Measurements from ENCODE around the gene SOX2. TPM values are rescaled to one million over a fixed set of nuclear protein-coding genes. Genes with fewer than 3 reads are reported as not detected.

The SOX2 gene
- 0.32 TPM for total RNA-seq
- long read RNA-seq = 0 reads

DNA sequence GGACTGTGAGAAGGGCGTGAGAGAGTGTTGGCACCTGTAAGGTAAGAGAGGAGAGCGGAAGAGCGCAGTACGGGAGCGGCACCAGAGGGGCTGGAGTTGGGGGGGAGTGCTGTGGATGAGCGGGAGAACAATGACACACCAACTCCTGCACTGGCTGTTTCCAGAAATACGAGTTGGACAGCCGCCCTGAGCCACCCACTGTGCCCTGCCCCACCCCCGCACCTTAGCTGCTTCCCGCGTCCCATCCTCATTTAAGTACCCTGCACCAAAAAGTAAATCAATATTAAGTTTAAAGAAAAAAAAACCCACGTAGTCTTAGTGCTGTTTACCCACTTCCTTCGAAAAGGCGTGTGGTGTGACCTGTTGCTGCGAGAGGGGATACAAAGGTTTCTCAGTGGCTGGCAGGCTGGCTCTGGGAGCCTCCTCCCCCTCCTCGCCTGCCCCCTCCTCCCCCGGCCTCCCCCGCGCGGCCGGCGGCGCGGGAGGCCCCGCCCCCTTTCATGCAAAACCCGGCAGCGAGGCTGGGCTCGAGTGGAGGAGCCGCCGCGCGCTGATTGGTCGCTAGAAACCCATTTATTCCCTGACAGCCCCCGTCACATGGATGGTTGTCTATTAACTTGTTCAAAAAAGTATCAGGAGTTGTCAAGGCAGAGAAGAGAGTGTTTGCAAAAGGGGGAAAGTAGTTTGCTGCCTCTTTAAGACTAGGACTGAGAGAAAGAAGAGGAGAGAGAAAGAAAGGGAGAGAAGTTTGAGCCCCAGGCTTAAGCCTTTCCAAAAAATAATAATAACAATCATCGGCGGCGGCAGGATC is at the start of gene SOX2:
SOX2 (plus strand) TSS at position 601 of the 811 bp plus-strand sequence. CDS start 436 bp downstream, outside the sequence.
- intact Hi-C loops (cut with DNase I) = no loop called here

DNA sequence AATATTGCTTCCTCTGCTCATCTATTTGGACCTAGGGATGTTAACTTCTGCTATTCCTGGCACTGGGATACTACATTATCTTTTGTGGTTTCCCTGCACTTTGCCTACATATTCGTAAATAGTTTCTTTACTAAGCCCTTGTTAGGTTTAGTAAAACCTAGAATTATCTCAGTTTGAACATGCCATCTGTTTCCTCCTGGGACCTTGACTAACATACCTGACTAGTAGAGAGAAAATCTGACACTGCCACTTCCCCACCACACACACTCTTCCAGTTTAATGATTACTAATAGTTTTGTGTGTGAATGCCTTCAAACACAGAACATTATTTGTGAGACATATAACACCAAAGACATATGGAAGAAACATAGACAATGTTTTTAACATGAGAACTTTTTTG is 28.2 kb upstream of the SOX2 start:
- intact Hi-C loops (cut with DNase I) = no loop called here
- DNase-seq (no peak), ATAC-seq (ENCODE audit: poor library complexity) (no peak)

More for the DNA sequence above, at the start of gene SOX2:
- DNase-seq (peak; percentile 62), ATAC-seq (ENCODE audit: poor library complexity) (peak; percentile 61)

DNA sequence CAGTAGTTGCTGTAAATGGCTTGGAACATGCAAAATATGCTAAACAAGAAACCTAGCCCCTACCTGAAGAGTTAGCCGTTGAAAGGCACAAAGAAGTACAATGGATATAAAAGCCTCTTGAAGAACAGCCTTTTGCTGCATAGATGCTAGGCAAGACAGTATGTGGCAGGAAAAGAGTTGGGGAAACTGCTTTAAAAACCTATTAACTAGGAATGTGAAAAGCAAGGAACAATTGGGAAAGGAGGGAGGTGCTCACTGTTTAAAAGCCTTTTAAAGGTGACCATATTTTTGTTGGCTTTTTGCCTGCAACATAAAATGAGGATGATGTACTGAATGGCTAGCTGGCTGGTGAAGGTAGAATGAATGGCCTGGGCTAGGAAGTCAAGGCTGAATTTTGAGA is 24.5 kb upstream of the SOX2 start:
- intact Hi-C loops (cut with DNase I) = no loop called here
- DNase-seq = no peak
- no peak for ATAC-seq (ENCODE audit: poor library complexity)

DNA sequence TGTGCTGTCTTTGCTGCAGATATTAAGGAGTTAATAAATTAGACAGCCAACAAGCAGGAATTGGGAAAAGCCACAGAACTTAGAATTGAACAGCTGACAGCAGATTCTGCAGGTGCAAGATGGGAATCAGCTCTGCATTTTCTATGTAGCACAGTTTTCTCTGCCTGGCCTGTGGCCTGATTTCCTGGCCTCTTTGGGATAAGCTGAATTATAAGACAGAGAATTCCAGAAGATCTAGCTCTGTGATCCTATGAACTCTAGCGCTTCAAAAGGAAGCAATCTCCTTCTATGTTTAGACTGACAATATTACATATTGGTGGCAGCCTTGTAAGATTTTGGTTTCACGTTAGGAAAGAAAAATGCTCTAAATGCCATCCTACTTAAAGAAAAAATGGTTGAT is 24.0 kb upstream of the SOX2 start:
- intact Hi-C loops (cut with DNase I) = no loop called here
- DNase-seq (no peak), ATAC-seq (ENCODE audit: poor library complexity) (no peak)

DNA sequence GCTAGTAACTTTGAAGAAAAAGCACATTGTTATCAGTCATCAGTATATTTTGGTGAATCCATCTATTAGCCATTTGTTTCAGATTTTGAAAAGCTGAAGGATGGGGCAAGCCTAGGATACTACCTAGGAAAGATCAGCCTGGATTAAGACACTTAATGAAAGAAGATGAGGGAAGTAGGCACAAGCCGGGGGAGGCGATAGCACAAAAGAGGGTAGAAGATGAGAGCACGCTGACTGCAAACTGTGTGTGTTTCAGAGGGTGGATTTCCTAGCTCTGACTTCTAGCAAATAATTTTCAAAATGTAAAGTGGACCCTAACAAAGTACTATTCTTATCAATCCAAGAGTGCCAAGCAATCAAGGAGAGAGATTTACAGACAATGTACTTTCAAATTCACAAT is 22.2 kb upstream of the SOX2 start:
- ATAC-seq (ENCODE audit: poor library complexity) (no peak), DNase-seq (no peak)
- intact Hi-C loops (cut with DNase I) = no loop called here

DNA sequence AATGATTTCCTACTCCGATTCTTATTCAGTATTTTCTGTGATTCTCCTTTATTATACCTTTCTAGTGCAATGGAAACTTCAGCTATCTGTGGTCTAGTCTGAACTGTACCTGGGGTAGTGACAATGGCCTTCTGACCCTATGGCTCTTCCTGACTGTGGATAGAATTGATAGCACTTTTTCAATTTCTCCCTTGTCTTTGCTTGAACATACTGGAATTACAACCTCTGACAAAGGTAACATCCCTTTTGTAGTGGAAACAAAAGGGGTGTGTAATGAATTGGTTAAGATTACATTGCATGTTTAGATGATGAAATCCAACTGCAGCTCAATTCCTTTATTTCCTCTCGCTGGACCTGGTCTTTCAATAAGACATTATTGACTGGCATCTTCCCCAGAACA is 21.0 kb upstream of the SOX2 start:
- ATAC-seq (ENCODE audit: poor library complexity) (no peak), DNase-seq (no peak)
- intact Hi-C loops (cut with DNase I) = no loop called here

DNA sequence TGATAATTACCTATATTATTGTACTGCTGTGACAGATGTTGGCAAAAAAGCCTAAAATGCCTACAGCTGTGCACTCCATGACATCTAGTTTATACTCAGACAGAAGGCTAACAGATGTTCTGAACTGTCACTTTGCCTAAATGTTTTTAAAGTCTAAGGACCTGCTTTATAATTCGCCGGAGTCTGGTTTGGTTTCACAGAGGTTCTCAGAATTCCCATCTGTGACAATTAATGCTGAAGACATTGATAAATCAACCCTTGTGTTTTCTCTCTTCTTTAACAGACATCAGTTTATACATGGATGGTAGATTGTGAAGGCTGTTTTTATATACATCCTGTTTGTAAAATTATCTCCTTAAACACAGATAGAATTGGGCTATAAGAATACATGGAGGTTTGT is 19.8 kb upstream of the SOX2 start:
- intact Hi-C loops (cut with DNase I) = no loop called here
- no peak for ATAC-seq (ENCODE audit: poor library complexity)

DNA sequence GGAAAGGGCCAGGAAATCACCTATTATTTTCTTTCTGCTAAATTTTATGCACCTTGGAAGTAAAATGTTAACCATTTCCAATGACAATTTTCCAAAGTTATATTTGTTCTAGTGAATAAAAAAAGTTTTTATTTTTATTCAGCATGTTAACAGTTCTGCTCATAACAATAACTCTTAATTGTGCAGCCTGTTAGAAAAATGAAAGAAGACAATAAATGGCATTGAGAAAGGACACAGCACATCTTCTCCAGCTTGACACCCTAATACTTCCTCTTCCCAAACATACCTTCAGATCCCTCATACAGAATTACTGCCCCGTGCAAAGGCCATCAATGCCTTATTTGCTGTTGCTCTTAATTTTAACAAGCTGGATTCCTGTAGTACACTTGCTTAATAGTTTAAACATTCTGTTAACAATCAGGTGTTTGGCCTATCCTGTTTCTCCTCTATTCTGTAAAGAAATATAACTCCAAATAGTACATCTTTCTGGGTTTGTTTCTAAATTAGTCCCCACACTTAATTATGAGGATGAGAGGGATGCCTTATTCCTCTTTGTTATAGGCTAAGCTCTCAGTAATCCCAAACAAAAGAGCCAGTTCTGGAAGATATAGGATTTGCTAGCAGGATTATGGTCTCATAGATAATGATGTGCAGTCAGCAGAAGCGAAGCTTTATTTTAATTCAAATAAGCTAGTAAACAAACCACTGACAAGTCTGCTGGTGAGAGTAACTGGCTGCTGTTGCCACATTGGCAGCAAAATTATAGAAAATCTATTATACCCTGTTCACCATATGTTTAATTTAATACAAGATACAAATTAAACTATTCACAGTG is 19.2 kb upstream of the SOX2 start:
- DNase-seq (no peak), ATAC-seq (ENCODE audit: poor library complexity) (no peak)
- intact Hi-C loops (cut with DNase I) = no loop called here

More for the DNA sequence above, 19.8 kb upstream of the SOX2 start:
- no peak for DNase-seq

DNA sequence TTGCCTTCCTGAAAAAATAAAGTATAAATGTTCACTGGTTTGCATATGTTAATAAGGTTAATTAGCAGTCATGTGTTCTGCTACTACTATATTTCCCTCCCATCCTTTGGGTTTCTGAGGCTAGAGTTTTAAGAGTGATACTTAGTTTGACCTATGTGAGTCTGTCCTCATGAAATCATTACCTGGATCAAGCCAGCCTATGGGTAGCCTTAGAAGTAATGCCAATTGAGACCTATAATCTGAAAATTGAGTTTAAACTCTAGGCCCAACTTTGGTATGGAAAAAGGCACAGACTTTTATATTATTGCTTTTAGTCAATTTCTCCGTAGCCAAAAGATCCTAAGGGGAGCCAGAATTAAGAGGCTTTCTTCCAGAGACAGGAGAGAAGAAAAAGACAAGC is 18.4 kb upstream of the SOX2 start:
- no peak for ATAC-seq (ENCODE audit: poor library complexity)
- intact Hi-C loops (cut with DNase I) = no loop called here
- no peak for DNase-seq

DNA sequence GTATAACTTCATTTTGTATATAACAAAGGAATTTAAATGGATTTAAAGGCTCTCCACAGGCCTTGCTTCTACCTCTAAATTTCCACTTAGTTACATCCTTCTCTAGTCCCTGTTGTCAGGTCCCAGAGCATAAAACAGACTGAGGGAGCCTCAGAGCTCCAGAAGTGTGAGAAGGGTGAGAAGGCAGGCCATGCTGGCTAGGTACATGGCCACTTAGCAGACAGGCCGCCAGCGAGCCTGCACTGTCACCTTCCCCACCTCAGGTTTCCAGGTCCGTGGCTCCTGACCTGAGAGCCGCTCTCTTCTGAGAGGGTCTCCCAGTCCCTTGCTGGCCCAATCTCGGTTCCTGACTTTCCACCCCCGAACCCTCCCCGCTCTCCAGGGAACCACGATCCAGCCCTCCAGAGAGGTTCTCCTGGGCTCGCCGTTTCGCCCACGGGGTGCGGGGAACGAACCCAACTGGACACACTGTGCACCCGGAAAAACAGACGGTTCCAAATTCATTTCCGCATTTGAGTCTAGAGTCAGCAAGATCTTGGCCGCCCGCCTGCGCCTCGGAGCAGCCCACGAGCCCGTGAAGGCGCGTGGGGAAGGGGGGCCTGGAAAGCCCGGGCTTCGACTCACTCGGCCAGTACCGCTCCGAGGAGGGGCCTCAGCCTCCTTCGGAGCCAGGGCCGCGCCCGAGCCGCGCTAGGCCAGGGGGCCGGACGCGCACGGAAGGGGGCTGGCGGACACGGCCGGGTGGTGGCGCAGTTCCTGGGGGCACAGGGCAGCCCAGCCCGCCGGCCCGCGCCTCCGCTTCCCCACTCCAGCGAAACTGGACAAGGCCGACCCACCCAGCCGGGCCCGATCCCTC is 16.7 kb upstream of the SOX2 start:
- peak; percentile 90 for ATAC-seq (ENCODE audit: poor library complexity)
- DNase-seq = peak; percentile 73
- intact Hi-C loops (cut with DNase I) = no loop called here

DNA sequence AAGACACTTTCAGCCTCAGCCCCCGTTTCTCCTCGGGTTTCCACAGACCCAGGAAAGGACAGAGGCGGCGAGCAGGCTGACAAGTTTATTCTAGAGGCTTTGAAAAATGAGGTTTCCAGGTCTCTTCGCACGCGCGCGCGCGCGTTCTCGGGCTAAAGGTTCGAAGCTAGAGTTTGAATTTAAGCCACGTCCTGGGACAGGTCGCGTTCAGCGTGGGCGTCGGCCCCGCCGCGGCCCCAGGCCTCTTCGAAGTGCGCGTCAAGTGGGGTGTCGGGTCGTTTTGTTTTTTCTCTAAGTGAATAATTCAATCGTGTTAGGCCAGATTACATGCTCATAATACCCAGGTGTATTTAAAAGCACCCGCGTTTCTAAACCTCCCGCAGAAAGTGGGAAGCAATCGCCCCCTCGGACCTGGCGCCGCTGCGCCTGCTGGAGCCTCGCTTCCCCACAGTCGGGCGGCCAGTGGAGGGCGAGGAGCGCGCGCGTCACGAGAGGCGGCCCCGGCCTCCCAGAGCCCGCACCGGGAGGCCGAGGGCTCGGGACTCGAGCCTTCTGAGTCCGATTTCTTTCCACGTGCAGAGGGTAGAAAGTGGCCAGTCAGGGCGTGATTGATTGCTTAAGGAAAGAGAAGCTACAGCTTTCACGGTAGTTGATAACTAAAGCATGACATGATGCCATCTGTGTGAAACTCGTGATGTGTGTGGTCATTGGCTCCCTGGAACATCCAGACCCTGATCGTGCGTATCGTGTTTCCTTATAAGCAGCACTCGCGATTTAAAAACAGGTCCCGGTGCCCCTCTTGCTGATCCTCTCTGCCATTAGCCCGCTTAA is 15.8 kb upstream of the SOX2 start:
- intact Hi-C loops (cut with DNase I) = no loop called here
- peak; percentile 50 for DNase-seq
- peak; percentile 75 for ATAC-seq (ENCODE audit: poor library complexity)

DNA sequence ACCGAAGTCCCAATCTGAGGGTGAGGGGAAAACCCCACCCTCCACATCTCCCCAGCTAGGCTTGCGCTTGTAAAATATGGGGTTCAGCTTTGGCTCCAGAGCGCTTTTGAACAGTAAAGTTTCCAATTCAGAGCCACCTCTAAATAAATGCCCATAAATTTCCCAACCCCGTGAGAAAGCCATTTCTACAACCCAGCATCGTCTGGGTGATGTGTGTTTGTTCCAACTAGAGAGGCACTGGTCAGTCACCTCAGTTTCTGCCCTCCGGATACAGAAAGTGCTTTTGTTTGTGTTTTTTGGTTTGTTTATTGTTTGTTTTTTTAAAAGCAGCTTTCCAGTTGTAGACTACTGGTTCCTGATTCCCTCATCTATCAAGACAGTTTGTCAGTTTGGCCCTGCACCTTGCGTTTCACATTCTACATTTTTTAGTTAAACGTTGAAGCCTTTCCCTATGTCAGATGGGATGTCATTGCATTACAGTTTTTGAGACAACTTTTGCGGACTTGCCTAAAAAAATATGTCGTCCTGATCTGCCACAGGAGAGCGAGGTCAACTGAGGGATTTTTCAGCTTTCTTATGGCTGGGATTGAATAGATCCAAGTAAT is 15.0 kb upstream of the SOX2 start:
- intact Hi-C loops (cut with DNase I) = no loop called here
- DNase-seq (no peak), ATAC-seq (ENCODE audit: poor library complexity) (no peak)

DNA sequence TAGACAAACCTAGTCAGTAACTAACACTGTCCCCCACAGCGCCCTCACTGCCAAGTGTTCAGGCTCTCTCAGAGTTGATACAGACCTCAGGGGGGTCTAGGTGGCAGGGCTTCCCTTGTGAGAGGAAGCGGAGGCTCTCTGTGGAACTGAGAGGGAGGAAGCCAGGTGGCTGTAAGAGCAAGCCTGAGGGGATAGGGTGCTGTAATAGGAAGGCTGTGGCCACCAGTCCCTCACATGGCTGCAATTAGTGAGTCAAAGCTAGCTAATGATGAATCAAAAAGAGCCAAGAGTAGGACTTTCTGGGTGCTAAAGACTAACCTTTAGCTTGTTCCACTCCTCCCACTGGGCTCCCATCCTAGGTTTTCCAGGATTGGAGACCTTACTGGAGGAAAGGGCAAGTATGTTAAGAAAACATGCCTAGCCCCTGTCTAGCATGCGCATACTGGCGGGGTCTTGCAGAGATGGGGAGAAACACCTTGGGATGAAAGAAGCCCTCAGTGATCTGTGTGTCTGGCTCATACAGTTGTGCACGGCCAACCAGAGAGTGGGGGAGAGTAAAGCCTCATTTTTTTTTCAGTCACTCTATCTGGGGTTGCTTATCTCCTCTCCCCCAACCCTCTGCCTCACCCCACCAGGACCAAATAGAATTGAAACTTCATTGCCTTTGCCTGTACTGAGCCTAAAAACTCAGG is 13.3 kb upstream of the SOX2 start:
- peak; percentile 5 for DNase-seq
- ATAC-seq (ENCODE audit: poor library complexity) = no peak
- intact Hi-C loops (cut with DNase I) = no loop called here

DNA sequence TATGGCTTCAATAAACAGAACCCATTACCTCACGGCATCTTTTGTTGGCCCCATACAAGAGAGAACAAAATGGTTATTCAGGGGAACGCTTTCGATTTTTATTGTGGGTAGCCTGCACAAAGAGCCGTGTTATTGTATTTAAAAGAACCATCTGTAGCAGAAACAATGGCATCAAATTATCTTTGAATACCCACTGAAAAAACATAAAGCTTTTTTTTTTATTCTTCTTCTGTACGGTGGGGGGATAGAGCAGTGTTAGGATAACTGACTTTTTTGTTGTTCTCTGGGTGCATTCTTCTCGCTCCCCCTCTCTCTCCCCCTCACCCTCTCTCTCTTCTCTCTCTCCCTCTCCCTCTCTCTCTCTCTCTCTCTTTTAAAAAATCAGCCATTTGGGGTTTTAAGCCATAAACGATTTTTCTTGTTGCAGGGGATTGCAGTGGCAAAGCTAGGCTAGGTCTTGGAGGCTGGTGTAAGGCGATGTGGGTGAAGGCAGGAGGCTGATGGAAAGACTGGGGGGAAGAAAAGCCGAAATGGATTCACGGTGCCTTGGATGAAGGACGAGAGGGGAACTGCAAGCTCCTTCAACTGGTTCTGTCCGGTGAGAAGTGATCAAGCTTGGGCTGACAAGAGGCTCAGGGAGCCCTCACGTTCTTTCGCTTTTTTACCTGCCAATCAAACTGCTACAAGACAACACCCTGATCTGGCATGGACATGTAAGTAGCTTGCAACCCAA is 12.4 kb upstream of the SOX2 start:
- intact Hi-C loops (cut with DNase I) = no loop called here
- DNase-seq (no peak), ATAC-seq (ENCODE audit: poor library complexity) (no peak)

DNA sequence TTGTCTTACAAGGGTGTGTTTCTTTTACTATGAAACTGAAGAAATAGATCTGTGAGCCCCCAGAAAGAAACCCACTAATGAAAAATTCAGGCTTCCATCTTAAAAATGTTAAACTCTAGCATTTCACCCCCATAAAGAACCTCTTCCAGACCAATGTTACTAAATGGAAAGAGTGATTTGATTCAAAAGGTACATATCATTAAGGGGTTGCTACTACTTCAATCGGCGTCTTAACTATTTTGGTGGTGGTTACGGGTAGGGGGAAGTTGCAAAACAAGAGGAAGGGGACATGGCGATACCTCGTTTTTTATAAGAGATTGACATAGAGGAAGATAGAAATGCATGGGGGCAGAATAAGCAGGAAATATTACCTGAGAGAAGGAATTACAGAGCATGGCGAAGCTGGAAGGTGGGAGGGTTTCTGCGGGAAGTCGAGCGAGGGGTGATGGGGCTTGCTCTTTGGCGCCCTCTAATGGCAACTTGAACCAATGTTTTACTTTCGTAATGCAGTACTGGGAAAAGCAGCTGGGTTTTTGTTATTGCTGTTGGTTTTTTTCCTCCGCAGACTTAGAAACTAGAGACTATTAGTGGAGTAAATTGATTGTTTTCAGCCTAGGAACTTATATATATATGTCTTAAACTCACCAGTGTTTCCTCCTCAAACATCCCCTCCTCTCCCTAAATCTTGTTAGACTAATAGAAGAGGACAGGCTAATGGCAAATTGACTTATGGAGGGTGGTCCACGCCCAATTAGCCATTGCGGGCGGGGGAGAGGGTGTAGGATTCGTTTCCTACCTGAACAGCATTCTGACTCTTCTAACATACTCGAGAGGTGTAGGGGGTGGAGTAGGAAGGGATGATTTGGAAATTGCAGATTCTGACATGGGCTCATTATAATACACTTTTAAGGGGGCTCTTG is 11.3 kb upstream of the SOX2 start:
- intact Hi-C loops (cut with DNase I) = loop anchor here (5.0 kb wide), 1 partner anchor 373 kb away; no protein-coding TSS in a partner anchor
- DNase-seq (no peak), ATAC-seq (ENCODE audit: poor library complexity) (peak; percentile 91)

DNA sequence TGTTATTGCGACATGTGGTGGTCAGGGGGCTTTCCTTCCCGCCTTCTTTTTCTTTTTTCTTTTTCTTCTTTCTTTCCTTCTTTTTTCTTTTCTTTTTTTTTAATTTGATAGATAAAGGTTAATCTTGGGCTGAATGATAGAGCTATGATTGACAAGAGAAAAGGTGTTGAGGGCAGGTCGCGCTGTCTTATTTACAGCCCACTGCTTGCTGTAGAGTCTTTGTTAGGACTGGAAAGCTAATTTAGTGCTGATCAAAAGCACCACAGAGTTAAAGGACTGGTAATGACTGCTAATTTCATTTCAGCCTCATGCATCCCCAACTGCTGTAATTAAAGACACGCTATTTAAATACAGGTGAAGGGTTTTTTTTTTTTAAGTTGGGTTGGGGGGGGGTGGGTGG is 10.6 kb upstream of the SOX2 start:
- no peak for ATAC-seq (ENCODE audit: poor library complexity)
- intact Hi-C loops (cut with DNase I) = loop anchor here (5.0 kb wide), 1 partner anchor 374 kb away; no protein-coding TSS in a partner anchor

More for the DNA sequence above, 10.6 kb upstream of the SOX2 start:
- no peak for DNase-seq

Data from Right ventricle myocardium superior (tissue), 1 donor.